Sigmoid colon (tissue), 7 donors: Measurements from ENCODE around the gene RXRA. TPM values are rescaled to one million over a fixed set of nuclear protein-coding genes. Genes with fewer than 3 reads are reported as not detected.

Experiments
- DNase-seq: peaks from one replicate; pipeline ENCODE4 v3.0.0-alpha.2; 2019
- H3K27ac ChIP-seq, 4 donors: fragments of 200-600 bp; sonication (generic); one replicate each; pipeline ENCODE4 v1.5.1; 2016 to 2019; ENCODE audit warnings: mild to moderate bottlenecking in 1 of 4
- H3K27me3 ChIP-seq, 3 donors: fragments of 200-600 bp; sonication (generic); one replicate each; pipeline ENCODE4 v1.5.1; 2019; ENCODE audit warnings: mild to moderate bottlenecking in 1 of 3
- H3K36me3 ChIP-seq, 4 donors: fragments of 200-600 bp; sonication (generic); one replicate each; pipeline ENCODE4 v1.5.1; 2016 to 2019
- H3K4me1 ChIP-seq, 4 donors: fragments of 200-600 bp; sonication (generic); one replicate each; pipeline ENCODE4 v1.5.1; 2017 to 2019
- H3K4me3 ChIP-seq, 4 donors: fragments of 200-600 bp; sonication (generic); one replicate each; pipeline ENCODE4 v1.5.1; 2017 to 2019; ENCODE audit warnings: mild to moderate bottlenecking in 2 of 4, moderate library complexity in 1 of 4
- H3K9me3 ChIP-seq, 4 donors: fragments of 200-600 bp in 3 of 4; sonication (generic) in 3 of 4; one replicate each; pipeline versions ENCODE4 v1.5.1 to v1.6.1; 2013 to 2019
- EP300 ChIP-seq, 4 donors: sonication (generic); formaldehyde crosslinking; IDR thresholded peaks; one replicate each; pipeline ENCODE4 v1.6.1; 2017; ENCODE audit warnings: antibody characterized with exemption in 4 of 4
- POLR2A ChIP-seq, 2 donors: fragments of 450-650 bp; IDR thresholded peaks; one replicate each; pipeline ENCODE4 v1.6.1; 2016; ENCODE audit warnings: antibody characterized with exemption in 2 of 2, mild to moderate bottlenecking in 2 of 2, moderate library complexity in 2 of 2
- POLR2AphosphoS5 ChIP-seq, 4 donors: sonication (generic); formaldehyde crosslinking; IDR thresholded peaks; one replicate each; pipeline ENCODE4 v1.6.1; 2017; ENCODE audit warnings: antibody characterized with exemption in 4 of 4
- WGBS, 2 donors: extraction: QIAGEN DNeasy Blood & Tissue Kit; methylation state at CpG; one replicate each; pipeline ENCODE4 v1.1.7; 2013; 5-methylcytosine and 5-hydroxymethylcytosine counted together
- intact Hi-C: fragments of 100-400 bp; cut with DNase I; formaldehyde crosslinking; loops from one replicate; pipeline ENCODE4 v1.15.1; 2023
- polyA plus RNA-seq, 3 donors: library from polyadenylated mRNA; stranded (reverse); fragments of 200-250 nt; gene quantifications; one replicate each; pipeline ENCODE4 v1.2.3, GENCODE V29; 2013
- total RNA-seq, 4 donors: library from RNA; depleted of rRNA; stranded (reverse); fragments of >200 nt; gene quantifications; one replicate each; pipeline ENCODE4 v1.1.0, GENCODE V29; 2016
- TF ChIP-seq, protein P1 (sequence below), 4 experiments: fragments of 450-650 bp in 3 of 4; fragments of 200-600 bp in 1 of 4; IDR thresholded peaks; one replicate each; pipeline ENCODE4 v1.5.1; 2016 to 2019; ENCODE audit warnings: antibody characterized with exemption in 4 of 4, mild to moderate bottlenecking in 3 of 4, moderate library complexity in 2 of 4
- donor health status: healthy with polysubstance abuse.
- donor health status: Bipolar disorder and iron deficiency.
- donor health status: healthy.

The RXRA gene
- total and polyA plus RNA-seq, 7 donors: 26.7 to 50.8 (median 35.7) TPM

DNA sequence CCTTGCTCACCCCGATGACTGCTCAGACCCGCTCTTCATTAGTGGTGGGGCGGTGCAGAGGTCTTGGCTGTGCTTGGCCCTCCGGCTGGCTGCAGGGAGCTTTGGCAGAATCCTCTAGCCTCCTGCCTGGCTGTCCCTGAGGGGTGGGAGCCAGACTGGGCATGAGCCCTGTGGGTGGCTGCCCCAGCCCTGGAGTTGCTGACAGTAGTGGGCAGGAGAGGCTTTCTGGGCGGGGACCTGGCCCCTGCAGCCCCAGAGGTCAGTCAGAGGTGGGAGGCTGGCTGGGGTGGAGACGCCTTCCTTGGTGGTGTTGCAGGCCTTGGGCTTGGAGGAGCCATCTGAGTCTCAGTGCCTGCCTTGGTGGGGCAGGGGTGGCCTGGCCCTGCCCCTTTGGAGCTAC, 146.0 kb downstream of the RXRA start:
- Histone ChIP-seq H3K4me3 (no peak overlapping the region), H3K27ac (no peak overlapping the region), H3K9me3 (no peaks in the 10 kb centered on the region), H3K27me3 (no peaks in the 10 kb centered on the region), H3K4me1 (peaks cover 0 to 57% (median 46%) of the 10 kb centered on the region in 4 donors), H3K36me3 (no peaks in the 10 kb centered on the region)
- 93 to 95% methylated on average over 6 of the region's 6 CpGs for WGBS, 2 donors
- intact Hi-C loops: loop anchor here (5.0 kb wide), 1 partner anchor 190 kb away; no protein-coding TSS in a partner anchor
- TF ChIP-seq, protein P1, sequence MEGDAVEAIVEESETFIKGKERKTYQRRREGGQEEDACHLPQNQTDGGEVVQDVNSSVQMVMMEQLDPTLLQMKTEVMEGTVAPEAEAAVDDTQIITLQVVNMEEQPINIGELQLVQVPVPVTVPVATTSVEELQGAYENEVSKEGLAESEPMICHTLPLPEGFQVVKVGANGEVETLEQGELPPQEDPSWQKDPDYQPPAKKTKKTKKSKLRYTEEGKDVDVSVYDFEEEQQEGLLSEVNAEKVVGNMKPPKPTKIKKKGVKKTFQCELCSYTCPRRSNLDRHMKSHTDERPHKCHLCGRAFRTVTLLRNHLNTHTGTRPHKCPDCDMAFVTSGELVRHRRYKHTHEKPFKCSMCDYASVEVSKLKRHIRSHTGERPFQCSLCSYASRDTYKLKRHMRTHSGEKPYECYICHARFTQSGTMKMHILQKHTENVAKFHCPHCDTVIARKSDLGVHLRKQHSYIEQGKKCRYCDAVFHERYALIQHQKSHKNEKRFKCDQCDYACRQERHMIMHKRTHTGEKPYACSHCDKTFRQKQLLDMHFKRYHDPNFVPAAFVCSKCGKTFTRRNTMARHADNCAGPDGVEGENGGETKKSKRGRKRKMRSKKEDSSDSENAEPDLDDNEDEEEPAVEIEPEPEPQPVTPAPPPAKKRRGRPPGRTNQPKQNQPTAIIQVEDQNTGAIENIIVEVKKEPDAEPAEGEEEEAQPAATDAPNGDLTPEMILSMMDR (IDR thresholded peaks at IDR 0.05): no peak
- no peak for TF ChIP-seq POLR2A (IDR thresholded peaks at IDR 0.05)
- TF ChIP-seq POLR2AphosphoS5 (IDR thresholded peaks at IDR 0.05): no peak
- DNase-seq: no peak

DNA sequence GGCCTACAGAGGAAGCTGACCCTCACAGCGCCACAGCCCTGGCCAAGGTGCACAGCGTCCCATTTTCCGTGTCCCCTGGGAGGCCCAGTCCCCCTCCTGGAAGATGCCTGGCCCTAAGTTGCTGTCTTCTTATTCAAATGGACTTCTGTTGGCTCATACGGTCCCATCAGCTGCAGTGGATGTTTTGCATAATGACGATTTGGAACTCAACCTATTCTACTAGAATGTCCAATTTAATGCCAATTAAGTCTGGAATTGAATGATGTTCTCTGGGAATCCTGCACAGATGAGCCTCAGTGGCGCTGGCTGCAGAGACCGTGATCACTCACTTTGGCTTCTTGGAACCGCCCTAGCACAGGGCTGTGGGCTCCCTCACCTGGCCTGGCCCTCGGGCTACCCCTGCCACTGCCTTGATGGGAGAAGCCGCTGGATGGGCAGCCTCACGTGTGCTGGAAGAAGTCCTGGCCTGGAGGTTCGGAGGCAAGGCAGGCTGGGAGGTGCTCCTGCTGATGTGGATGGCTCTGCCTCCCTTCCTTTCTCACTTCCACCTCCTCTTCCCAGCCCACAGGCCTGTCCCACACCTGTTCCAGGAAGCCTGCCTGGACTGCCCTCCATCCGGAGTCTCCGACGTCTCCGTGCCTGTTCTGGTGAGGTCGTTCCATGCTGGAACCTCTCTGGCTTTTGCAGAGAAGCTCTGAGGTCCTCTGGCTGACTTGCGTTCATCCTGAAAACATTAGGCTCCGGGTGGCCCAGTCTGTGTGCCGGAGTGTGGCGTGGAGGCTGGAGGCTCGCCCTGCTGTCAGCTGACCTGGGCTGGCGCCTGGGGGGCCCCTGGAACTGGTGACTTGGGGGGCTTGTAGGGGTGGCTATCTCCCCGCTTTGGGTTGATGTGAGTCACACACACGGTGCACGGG, 147.1 kb downstream of the RXRA start:
- Histone ChIP-seq H3K27me3 (no peaks in the 10 kb centered on the region), H3K4me3 (no peak overlapping the region), H3K27ac (peak overlapping the region; percentile 64 to 70 (median 68)), H3K36me3 (no peaks in the 10 kb centered on the region), H3K9me3 (no peaks in the 10 kb centered on the region), H3K4me1 (peaks cover 0 to 60% (median 45%) of the 10 kb centered on the region in 4 donors)
- intact Hi-C loops: loop anchor here (5.0 kb wide), 1 partner anchor 189 kb away; no protein-coding TSS in a partner anchor
- no peak for DNase-seq
- WGBS, 2 donors: 74 to 80% methylated on average over 26 of the region's 26 CpGs
- TF ChIP-seq, protein P1 (IDR thresholded peaks at IDR 0.05): no peak
- TF ChIP-seq EP300 (IDR thresholded peaks at IDR 0.05): no peak
- no peak for TF ChIP-seq POLR2A (IDR thresholded peaks at IDR 0.05)
- TF ChIP-seq POLR2AphosphoS5 (IDR thresholded peaks at IDR 0.05): no peak

DNA sequence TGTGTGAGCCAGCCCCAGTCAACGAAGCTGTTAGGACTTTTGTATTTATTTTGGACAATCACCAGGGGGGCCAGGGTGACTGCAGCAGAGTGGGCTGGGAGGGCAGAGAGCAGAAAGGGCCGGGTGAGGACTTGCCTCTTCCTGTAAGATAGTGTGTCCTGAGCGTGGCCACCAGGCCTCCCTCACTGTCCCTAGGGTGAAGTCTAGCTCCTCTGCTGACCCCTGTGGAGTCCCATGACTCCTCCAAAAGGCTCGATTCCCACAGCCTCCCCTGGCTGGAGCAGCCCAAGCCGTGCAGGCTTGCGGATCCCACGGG, 147.8 kb downstream of the RXRA start:
- no peaks in the 10 kb centered on the region for H3K36me3 ChIP-seq
- peak in 1 of 4 donors; percentile 28 for TF ChIP-seq POLR2AphosphoS5 (IDR thresholded peaks at IDR 0.05)
- TF ChIP-seq, protein P1 (IDR thresholded peaks at IDR 0.05): no peak
- TF ChIP-seq EP300 (IDR thresholded peaks at IDR 0.05): no peak
- TF ChIP-seq POLR2A (IDR thresholded peaks at IDR 0.05): no peak
- no peaks in the 10 kb centered on the region for H3K9me3 ChIP-seq
- no peaks in the 10 kb centered on the region for H3K27me3 ChIP-seq
- intact Hi-C loops: loop anchor here (5.0 kb wide), 1 partner anchor 188 kb away; no protein-coding TSS in a partner anchor
- DNase-seq: no peak
- no peak overlapping the region for H3K4me3 ChIP-seq
- WGBS, 2 donors: 63 to 66% methylated on average over 7 of the region's 7 CpGs
- peaks cover 0 to 57% (median 39%) of the 10 kb centered on the region in 4 donors for H3K4me1 ChIP-seq
- peak overlapping the region; percentile 64 to 70 (median 68) for H3K27ac ChIP-seq

DNA sequence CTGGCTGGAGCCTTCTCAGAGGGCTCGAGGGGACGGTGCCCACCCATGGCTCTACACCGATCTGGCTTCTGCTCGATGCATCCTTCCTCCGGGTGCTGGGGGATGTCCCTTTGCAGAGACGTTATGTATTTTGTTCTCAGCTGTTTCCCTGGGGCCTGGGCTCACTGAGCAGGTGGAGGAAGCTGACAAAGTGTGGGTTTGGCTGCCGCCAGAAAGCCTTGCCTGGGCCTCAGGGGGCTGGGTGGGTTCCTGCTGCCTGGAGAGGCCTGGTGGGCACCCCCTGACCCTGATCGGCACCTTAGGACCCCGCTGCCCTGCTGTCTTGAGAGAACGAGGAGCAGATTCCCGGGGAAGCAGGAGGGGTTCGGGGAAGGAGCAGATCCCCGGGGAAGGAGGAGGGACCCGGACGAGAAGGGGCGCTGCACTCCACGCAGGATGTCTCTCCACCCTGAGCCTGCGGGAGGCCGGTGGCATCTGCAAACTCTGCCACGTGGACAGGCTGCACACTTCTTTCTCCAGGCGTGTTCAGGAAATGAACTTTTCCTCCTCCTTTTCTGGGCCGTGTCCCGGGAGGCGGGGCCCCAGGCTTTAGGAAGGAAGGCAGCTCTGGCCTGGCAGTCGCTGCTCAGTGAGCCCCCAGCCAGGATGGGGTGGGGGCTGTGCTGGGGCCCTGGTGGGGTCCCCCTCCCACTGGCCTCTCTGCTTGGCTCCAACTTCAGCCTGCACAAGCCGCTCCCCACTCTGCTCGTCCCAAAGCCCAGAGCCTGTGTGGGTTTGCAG, 148.9 kb downstream of the RXRA start:
- H3K27me3 ChIP-seq: no peaks in the 10 kb centered on the region

More for the DNA sequence above, 148.9 kb downstream of the RXRA start:
- 18 to 27% methylated on average over 27 of the region's 27 CpGs for WGBS, 2 donors
- Histone ChIP-seq H3K4me3 (no peak overlapping the region), H3K27ac (peak overlapping the region; percentile 64 to 70 (median 68)), H3K4me1 (peaks cover 0 to 48% (median 30%) of the 10 kb centered on the region in 4 donors), H3K9me3 (no peaks in the 10 kb centered on the region), H3K36me3 (no peaks in the 10 kb centered on the region)
- intact Hi-C loops: no loop called here
- no peak for TF ChIP-seq POLR2A (IDR thresholded peaks at IDR 0.05)
- peak in 2 of 4 donors; percentile 20 to 62 for TF ChIP-seq POLR2AphosphoS5 (IDR thresholded peaks at IDR 0.05)
- no peak for TF ChIP-seq EP300 (IDR thresholded peaks at IDR 0.05)
- TF ChIP-seq, protein P1 (IDR thresholded peaks at IDR 0.05): no peak
- peak; percentile 90 for DNase-seq
